Activated naive CD4-positive, alpha-beta T cell treated with anti-CD3 and anti-CD28 coated beads, Interleukin-2, amount 10 ng/mL, durations not matched to agents 7 days and 5 days (primary cell): Measurements from ENCODE around the gene ZBTB20.

Source experiments
- CTCF ChIA-PET: fragments of 350-600 bp; sonication (Branson Sonifier 250); formaldehyde crosslinking; loops from one replicate; lab custom pipeline; 2021; ENCODE audit warnings: antibody characterized with exemption; lab: Charles Lee
- DNase-seq: peaks from one replicate; pipeline ENCODE4 v3.0.0-alpha.2; 2020
- H3K27ac Mint-ChIP-seq: one replicate; pipeline ENCODE4 v1.8.0; 2021; ENCODE audit warnings: mild to moderate bottlenecking, moderate library complexity, mixed read lengths
- H3K27me3 Mint-ChIP-seq: one replicate; pipeline ENCODE4 v1.8.0; 2021; ENCODE audit warnings: mild to moderate bottlenecking, mixed read lengths
- H3K36me3 Mint-ChIP-seq: one replicate; pipeline ENCODE4 v1.8.0; 2021; ENCODE audit warnings: mixed read lengths
- H3K4me1 Mint-ChIP-seq: one replicate; pipeline ENCODE4 v1.8.0; 2021; ENCODE audit warnings: mixed read lengths
- H3K4me3 Mint-ChIP-seq: one replicate; pipeline ENCODE4 v1.8.0; 2021; ENCODE audit warnings: mild to moderate bottlenecking, moderate library complexity, mixed read lengths
- H3K9me3 Mint-ChIP-seq: one replicate; pipeline ENCODE4 v1.8.0; 2021; ENCODE audit warnings: mixed read lengths

Gene ZBTB20

GRCh38 chr3:114756506-114757279, 390.4 kb downstream of the ZBTB20 start:
- Mint-ChIP-seq H3K4me3 (no peak overlapping the region), H3K4me1 (no peaks in the 10 kb centered on the region), H3K9me3 (no peaks in the 10 kb centered on the region), H3K36me3 (no peaks in the 10 kb centered on the region), H3K27ac (no peak overlapping the region), H3K27me3 (no peaks in the 10 kb centered on the region)
- CTCF ChIA-PET = no interaction called here
- DNase-seq = no peak

GRCh38 chr3:114746502-114746901, 400.6 kb downstream of the ZBTB20 start:
- DNase-seq = no peak
- no peaks in the 10 kb centered on the region for H3K9me3 Mint-ChIP-seq
- H3K27ac Mint-ChIP-seq = peak overlapping the region; percentile 73
- H3K27me3 Mint-ChIP-seq = no peaks in the 10 kb centered on the region
- CTCF ChIA-PET = no interaction called here
- H3K4me1 Mint-ChIP-seq = peaks cover 18% of the 10 kb centered on the region
- peak overlapping the region; percentile 52 for H3K4me3 Mint-ChIP-seq
- no peaks in the 10 kb centered on the region for H3K36me3 Mint-ChIP-seq

- CTCF ChIA-PET = no interaction called here
- H3K9me3 Mint-ChIP-seq = no peaks in the 10 kb centered on the region
- no peak overlapping the region for H3K27ac Mint-ChIP-seq
- H3K4me3 Mint-ChIP-seq = no peak overlapping the region
- H3K36me3 Mint-ChIP-seq = no peaks in the 10 kb centered on the region
- no peaks in the 10 kb centered on the region for H3K27me3 Mint-ChIP-seq
- H3K4me1 Mint-ChIP-seq = peaks cover 18% of the 10 kb centered on the region
- no peak for DNase-seq
These were observed 401.5 kb downstream of the ZBTB20 start for GRCh38 chr3:114745322-114746240.

- H3K9me3 Mint-ChIP-seq = no peaks in the 10 kb centered on the region
- peaks cover 18% of the 10 kb centered on the region for H3K4me1 Mint-ChIP-seq
- DNase-seq = no peak
- H3K27me3 Mint-ChIP-seq = no peaks in the 10 kb centered on the region
- H3K36me3 Mint-ChIP-seq = no peaks in the 10 kb centered on the region
- H3K4me3 Mint-ChIP-seq = no peak overlapping the region
- CTCF ChIA-PET = no interaction called here
- no peak overlapping the region for H3K27ac Mint-ChIP-seq
These were observed 403.2 kb downstream of the ZBTB20 start for GRCh38 chr3:114743746-114744485.

GRCh38 chr3:114741066-114741465, 406.0 kb downstream of the ZBTB20 start:
- no peak for DNase-seq
- no peak overlapping the region for H3K27ac Mint-ChIP-seq
- no peak overlapping the region for H3K4me3 Mint-ChIP-seq
- H3K27me3 Mint-ChIP-seq = no peaks in the 10 kb centered on the region
- CTCF ChIA-PET = no interaction called here
- H3K36me3 Mint-ChIP-seq = no peaks in the 10 kb centered on the region
- H3K9me3 Mint-ChIP-seq = no peaks in the 10 kb centered on the region
- H3K4me1 Mint-ChIP-seq = peaks cover 3% of the 10 kb centered on the region

GRCh38 chr3:114739627-114740026, 407.5 kb downstream of the ZBTB20 start:
- Mint-ChIP-seq H3K27me3 (no peaks in the 10 kb centered on the region), H3K4me1 (no peaks in the 10 kb centered on the region), H3K27ac (no peak overlapping the region), H3K9me3 (no peaks in the 10 kb centered on the region), H3K4me3 (no peak overlapping the region), H3K36me3 (no peaks in the 10 kb centered on the region)
- CTCF ChIA-PET = no interaction called here
- no peak for DNase-seq

- Mint-ChIP-seq H3K27ac (no peak overlapping the region), H3K4me3 (no peak overlapping the region), H3K4me1 (no peaks in the 10 kb centered on the region), H3K27me3 (no peaks in the 10 kb centered on the region), H3K36me3 (no peaks in the 10 kb centered on the region), H3K9me3 (no peaks in the 10 kb centered on the region)
- DNase-seq = no peak
- CTCF ChIA-PET = no interaction called here
These were observed 414.7 kb downstream of the ZBTB20 start for GRCh38 chr3:114732353-114732752.

GRCh38 chr3:114730397-114730796, 416.7 kb downstream of the ZBTB20 start:
- no peaks in the 10 kb centered on the region for H3K36me3 Mint-ChIP-seq
- no peak for DNase-seq
- H3K27me3 Mint-ChIP-seq = no peaks in the 10 kb centered on the region
- H3K4me1 Mint-ChIP-seq = no peaks in the 10 kb centered on the region
- CTCF ChIA-PET = no interaction called here
- no peak overlapping the region for H3K4me3 Mint-ChIP-seq
- no peak overlapping the region for H3K27ac Mint-ChIP-seq
- H3K9me3 Mint-ChIP-seq = no peaks in the 10 kb centered on the region

- Mint-ChIP-seq H3K4me3 (no peak overlapping the region), H3K36me3 (no peaks in the 10 kb centered on the region), H3K9me3 (no peaks in the 10 kb centered on the region), H3K27me3 (no peaks in the 10 kb centered on the region), H3K4me1 (no peaks in the 10 kb centered on the region), H3K27ac (no peak overlapping the region)
- CTCF ChIA-PET = no interaction called here
- no peak for DNase-seq
These were observed 419.7 kb downstream of the ZBTB20 start for GRCh38 chr3:114727373-114727772.

- H3K36me3 Mint-ChIP-seq = no peaks in the 10 kb centered on the region
- no peak overlapping the region for H3K4me3 Mint-ChIP-seq
- DNase-seq = no peak
- peaks cover 9% of the 10 kb centered on the region for H3K4me1 Mint-ChIP-seq
- no peaks in the 10 kb centered on the region for H3K9me3 Mint-ChIP-seq
- CTCF ChIA-PET = no interaction called here
- H3K27me3 Mint-ChIP-seq = no peaks in the 10 kb centered on the region
- no peak overlapping the region for H3K27ac Mint-ChIP-seq
These were observed 421.1 kb downstream of the ZBTB20 start for GRCh38 chr3:114725966-114726365.

- CTCF ChIA-PET = no interaction called here
- Mint-ChIP-seq H3K27me3 (no peaks in the 10 kb centered on the region), H3K9me3 (no peaks in the 10 kb centered on the region), H3K36me3 (no peaks in the 10 kb centered on the region), H3K4me3 (no peak overlapping the region), H3K4me1 (peaks cover 11% of the 10 kb centered on the region), H3K27ac (no peak overlapping the region)
- no peak for DNase-seq
These were observed 424.6 kb downstream of the ZBTB20 start for GRCh38 chr3:114722530-114722929.

GRCh38 chr3:114721864-114722263, 425.2 kb downstream of the ZBTB20 start:
- peaks cover 11% of the 10 kb centered on the region for H3K4me1 Mint-ChIP-seq
- no peak overlapping the region for H3K27ac Mint-ChIP-seq
- no peak for DNase-seq
- CTCF ChIA-PET = no interaction called here
- H3K27me3 Mint-ChIP-seq = no peaks in the 10 kb centered on the region
- no peaks in the 10 kb centered on the region for H3K9me3 Mint-ChIP-seq
- H3K4me3 Mint-ChIP-seq = no peak overlapping the region
- no peaks in the 10 kb centered on the region for H3K36me3 Mint-ChIP-seq

GRCh38 chr3:114721209-114721608, 425.9 kb downstream of the ZBTB20 start:
- Mint-ChIP-seq H3K4me3 (no peak overlapping the region), H3K36me3 (no peaks in the 10 kb centered on the region), H3K27me3 (no peaks in the 10 kb centered on the region), H3K27ac (no peak overlapping the region), H3K4me1 (peaks cover 11% of the 10 kb centered on the region), H3K9me3 (no peaks in the 10 kb centered on the region)
- CTCF ChIA-PET = no interaction called here
- DNase-seq = no peak

- peaks cover 11% of the 10 kb centered on the region for H3K4me1 Mint-ChIP-seq
- H3K9me3 Mint-ChIP-seq = no peaks in the 10 kb centered on the region
- H3K27me3 Mint-ChIP-seq = no peaks in the 10 kb centered on the region
- no peak for DNase-seq
- CTCF ChIA-PET = no interaction called here
- no peak overlapping the region for H3K27ac Mint-ChIP-seq
- no peaks in the 10 kb centered on the region for H3K36me3 Mint-ChIP-seq
- no peak overlapping the region for H3K4me3 Mint-ChIP-seq
These were observed 428.2 kb downstream of the ZBTB20 start for GRCh38 chr3:114718898-114719210.
